ENCODE measurements around the gene DUSP11.

DNA sequence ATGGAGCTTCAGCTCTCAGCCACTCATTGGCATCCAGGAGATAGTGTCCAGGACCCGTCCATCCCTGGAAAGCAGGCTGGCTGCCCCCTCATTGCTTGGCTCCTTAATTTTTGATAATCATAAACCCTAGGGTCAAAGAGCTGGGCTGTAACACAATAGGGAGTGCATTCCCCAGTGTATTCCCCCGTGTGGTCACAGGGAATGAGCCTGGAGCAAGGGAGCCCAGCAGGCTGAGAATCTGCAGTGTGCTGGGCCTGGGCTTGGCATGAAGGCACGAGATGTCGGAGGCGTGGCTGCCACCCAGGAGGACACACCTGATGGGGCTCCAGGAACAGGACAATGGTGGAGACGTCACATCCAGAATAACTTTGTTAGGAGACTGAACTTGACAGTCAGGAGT, 61.5 kb downstream of the DUSP11 start:
- no peak for TF ChIP-seq POLR2A (IDR thresholded peaks at IDR 0.05; ENCODE audit: insufficient read depth in 1 of 2, low read depth in 2 of 2, low read length in 2 of 2)
- TF ChIP-seq, protein P1, sequence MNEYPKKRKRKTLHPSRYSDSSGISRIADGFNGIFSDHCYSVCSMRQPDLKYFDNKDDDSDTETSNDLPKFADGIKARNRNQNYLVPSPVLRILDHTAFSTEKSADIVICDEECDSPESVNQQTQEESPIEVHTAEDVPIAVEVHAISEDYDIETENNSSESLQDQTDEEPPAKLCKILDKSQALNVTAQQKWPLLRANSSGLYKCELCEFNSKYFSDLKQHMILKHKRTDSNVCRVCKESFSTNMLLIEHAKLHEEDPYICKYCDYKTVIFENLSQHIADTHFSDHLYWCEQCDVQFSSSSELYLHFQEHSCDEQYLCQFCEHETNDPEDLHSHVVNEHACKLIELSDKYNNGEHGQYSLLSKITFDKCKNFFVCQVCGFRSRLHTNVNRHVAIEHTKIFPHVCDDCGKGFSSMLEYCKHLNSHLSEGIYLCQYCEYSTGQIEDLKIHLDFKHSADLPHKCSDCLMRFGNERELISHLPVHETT (CRISPR knock-in tag; conservative IDR thresholded peaks at IDR 0.05) = no peak
- no peak for TF ChIP-seq DRAP1 (CRISPR knock-in tag; IDR thresholded peaks at IDR 0.05)
- TF ChIP-seq ZNF512B (CRISPR knock-in tag; IDR thresholded peaks at IDR 0.05; ENCODE audit: borderline replicate concordance) = no peak
- no peak for TF ChIP-seq POLR2G (IDR thresholded peaks at IDR 0.05; ENCODE audit: low read depth, low read length)
- no peak for TF ChIP-seq CCDC6 (CRISPR knock-in tag; IDR thresholded peaks at IDR 0.05)
- TF ChIP-seq ZNF263 (CRISPR knock-in tag; IDR thresholded peaks at IDR 0.05) = no peak
- no peak for TF ChIP-seq ZBTB21 (CRISPR knock-in tag; IDR thresholded peaks at IDR 0.05)
- TF ChIP-seq PHB2 (IDR thresholded peaks at IDR 0.05; ENCODE audit: partially characterized antibody) = no peak
- no peak for TF ChIP-seq EZH2 (conservative IDR thresholded peaks at IDR 0.05; ENCODE audit: low read depth, low read length)
